ENCODE results near the gene ARL4D.
A peak's percentile ranks its signal among the peaks of the same experiment; 100 is the strongest.
"Not testable (repeated sequence)": the region's sequence is repeated elsewhere in the genome, so short reads cannot be mapped to it uniquely, and the experiment has no call there.

The ARL4D gene

GRCh38 chr17:43380307-43380706 lies 18.5 kb upstream of the ARL4D start:
- DNase-seq (ENCODE audit: insufficient read length, low spot score) = no peak
- no peak for FAIRE-seq

GRCh38 chr17:43381204-43381603 lies 17.6 kb upstream of the ARL4D start:
- no peak for FAIRE-seq
- no peak for DNase-seq (ENCODE audit: insufficient read length, low spot score)
- no peak for TF ChIP-seq POLR2A (IDR thresholded peaks at IDR 0.05; ENCODE audit: low read depth, low read length)

More at GRCh38 chr17:43380307-43380706, 18.5 kb upstream of the ARL4D start:
- no peak for TF ChIP-seq POLR2A (IDR thresholded peaks at IDR 0.05; ENCODE audit: low read depth, low read length)

- no peak for TF ChIP-seq POLR2A (IDR thresholded peaks at IDR 0.05; ENCODE audit: low read depth, low read length)
- no peak for DNase-seq (ENCODE audit: insufficient read length, low spot score)
- FAIRE-seq = no peak
Measured at GRCh38 chr17:43381621-43382020, 17.2 kb upstream of the ARL4D start.

- no peak for FAIRE-seq
- TF ChIP-seq POLR2A (IDR thresholded peaks at IDR 0.05; ENCODE audit: low read depth, low read length) = no peak
- DNase-seq (ENCODE audit: insufficient read length, low spot score) = no peak
Measured at GRCh38 chr17:43382776-43383175, 16.0 kb upstream of the ARL4D start.

GRCh38 chr17:43383372-43383771 lies 15.4 kb upstream of the ARL4D start:
- FAIRE-seq (no peak), DNase-seq (ENCODE audit: insufficient read length, low spot score) (no peak)
- no peak for TF ChIP-seq POLR2A (IDR thresholded peaks at IDR 0.05; ENCODE audit: low read depth, low read length)

GRCh38 chr17:43383826-43384475 lies 14.8 kb upstream of the ARL4D start:
- no peak for TF ChIP-seq POLR2A (IDR thresholded peaks at IDR 0.05; ENCODE audit: low read depth, low read length)
- no peak for DNase-seq (ENCODE audit: insufficient read length, low spot score)
- FAIRE-seq = no peak

GRCh38 chr17:43384476-43384862 lies 14.3 kb upstream of the ARL4D start:
- TF ChIP-seq POLR2A (IDR thresholded peaks at IDR 0.05; ENCODE audit: low read depth, low read length) = no peak
- no peak for FAIRE-seq
- DNase-seq (ENCODE audit: insufficient read length, low spot score) = no peak

- FAIRE-seq (no peak), DNase-seq (ENCODE audit: insufficient read length, low spot score) (no peak)
- no peak for TF ChIP-seq POLR2A (IDR thresholded peaks at IDR 0.05; ENCODE audit: low read depth, low read length)
Measured at GRCh38 chr17:43385046-43385831, 13.6 kb upstream of the ARL4D start.

- DNase-seq (ENCODE audit: insufficient read length, low spot score) (peak; percentile 76), FAIRE-seq (peak; percentile 57)
- peak; percentile 93 for TF ChIP-seq POLR2A (IDR thresholded peaks at IDR 0.05; ENCODE audit: low read depth, low read length)
Measured at GRCh38 chr17:43388359-43389045, 10.3 kb upstream of the ARL4D start.

GRCh38 chr17:43389046-43389947 lies 9.5 kb upstream of the ARL4D start:
- peak; percentile 66 for DNase-seq (ENCODE audit: insufficient read length, low spot score)
- FAIRE-seq = no peak
- peak; percentile 18; the same call in 1 of the 2 replicates for TF ChIP-seq POLR2A (IDR thresholded peaks at IDR 0.05; ENCODE audit: low read depth, low read length)

- no peak for TF ChIP-seq POLR2A (IDR thresholded peaks at IDR 0.05; ENCODE audit: low read depth, low read length)
- DNase-seq (ENCODE audit: insufficient read length, low spot score) (no peak), FAIRE-seq (no peak)
Measured at GRCh38 chr17:43392397-43392796, 6.4 kb upstream of the ARL4D start.

- peak; percentile 69 for DNase-seq (ENCODE audit: insufficient read length, low spot score)
- no peak for TF ChIP-seq POLR2A (IDR thresholded peaks at IDR 0.05; ENCODE audit: low read depth, low read length)
- FAIRE-seq = no peak
Measured at GRCh38 chr17:43393944-43394482, 4.8 kb upstream of the ARL4D start.

GRCh38 chr17:43394696-43395095 lies 4.1 kb upstream of the ARL4D start:
- not testable (repeated sequence) for DNase-seq (ENCODE audit: insufficient read length, low spot score); FAIRE-seq
